Right lobe of liver (tissue), 4 donors: ENCODE results near the gene STK11.
"Not testable (repeated sequence)": the region's sequence is repeated elsewhere in the genome, so short reads cannot be mapped to it uniquely, and the experiment has no call there.

Experiments used
- POLR2A ChIP-seq: fragments of 450-650 bp; IDR thresholded peaks from one replicate; pipeline ENCODE4 v1.6.1; 2017; ENCODE audit warnings: antibody characterized with exemption, mild to moderate bottlenecking
- TF ChIP-seq, protein P1 (sequence below), 4 donors: fragments of 200-600 bp in 3 of 4; fragments of 450-650 bp in 1 of 4; IDR thresholded peaks; one replicate each; pipeline versions ENCODE4 v1.5.1 to v1.8.0; 2016 to 2022; ENCODE audit warnings: antibody characterized with exemption in 4 of 4, mild to moderate bottlenecking in 2 of 4
- donor health status: DM: no; HTN: no; CAD: no.
- donor health status: DM: no; HTN: no; CAD: no.
- donor health status: DM: no; HTN: yes; CAD: no.

DNA sequence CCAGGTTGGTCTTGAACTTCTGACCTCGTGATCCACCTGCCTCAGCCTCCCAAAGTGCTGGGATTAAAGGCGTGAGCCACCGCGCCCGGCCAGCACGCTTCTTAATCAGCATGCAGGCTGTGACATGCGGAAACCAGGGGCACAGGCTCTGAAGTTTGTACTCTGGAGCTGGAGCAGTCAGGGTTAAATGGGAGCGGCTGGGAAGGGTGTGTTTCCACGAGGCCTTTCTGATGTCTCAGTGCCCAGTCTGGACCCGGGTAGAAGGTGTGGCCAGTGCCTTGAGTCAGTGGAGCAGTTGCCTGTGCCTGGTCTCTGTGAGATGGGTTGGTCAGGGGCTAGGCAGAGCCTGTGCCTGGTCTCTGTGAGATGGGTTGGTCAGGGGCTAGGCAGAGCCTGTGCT is 3.3 kb downstream of the STK11 start:
- TF ChIP-seq POLR2A, result not testable (repeated sequence)
- TF ChIP-seq, protein P1, sequence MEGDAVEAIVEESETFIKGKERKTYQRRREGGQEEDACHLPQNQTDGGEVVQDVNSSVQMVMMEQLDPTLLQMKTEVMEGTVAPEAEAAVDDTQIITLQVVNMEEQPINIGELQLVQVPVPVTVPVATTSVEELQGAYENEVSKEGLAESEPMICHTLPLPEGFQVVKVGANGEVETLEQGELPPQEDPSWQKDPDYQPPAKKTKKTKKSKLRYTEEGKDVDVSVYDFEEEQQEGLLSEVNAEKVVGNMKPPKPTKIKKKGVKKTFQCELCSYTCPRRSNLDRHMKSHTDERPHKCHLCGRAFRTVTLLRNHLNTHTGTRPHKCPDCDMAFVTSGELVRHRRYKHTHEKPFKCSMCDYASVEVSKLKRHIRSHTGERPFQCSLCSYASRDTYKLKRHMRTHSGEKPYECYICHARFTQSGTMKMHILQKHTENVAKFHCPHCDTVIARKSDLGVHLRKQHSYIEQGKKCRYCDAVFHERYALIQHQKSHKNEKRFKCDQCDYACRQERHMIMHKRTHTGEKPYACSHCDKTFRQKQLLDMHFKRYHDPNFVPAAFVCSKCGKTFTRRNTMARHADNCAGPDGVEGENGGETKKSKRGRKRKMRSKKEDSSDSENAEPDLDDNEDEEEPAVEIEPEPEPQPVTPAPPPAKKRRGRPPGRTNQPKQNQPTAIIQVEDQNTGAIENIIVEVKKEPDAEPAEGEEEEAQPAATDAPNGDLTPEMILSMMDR (IDR thresholded peaks at IDR 0.05), result not testable (repeated sequence)
